GM12872 (cell line): ENCODE measurements around the gene SEC14L1.

Experiments
- CTCF ChIP-seq: IDR thresholded peaks from 3 replicates; pipeline ENCODE4 v1.5.1; 2011; ENCODE audit warnings: low read depth, mild to moderate bottlenecking, low read length, moderate library complexity; ENCODE audit not compliant: insufficient read depth

SEC14L1 gene

DNA sequence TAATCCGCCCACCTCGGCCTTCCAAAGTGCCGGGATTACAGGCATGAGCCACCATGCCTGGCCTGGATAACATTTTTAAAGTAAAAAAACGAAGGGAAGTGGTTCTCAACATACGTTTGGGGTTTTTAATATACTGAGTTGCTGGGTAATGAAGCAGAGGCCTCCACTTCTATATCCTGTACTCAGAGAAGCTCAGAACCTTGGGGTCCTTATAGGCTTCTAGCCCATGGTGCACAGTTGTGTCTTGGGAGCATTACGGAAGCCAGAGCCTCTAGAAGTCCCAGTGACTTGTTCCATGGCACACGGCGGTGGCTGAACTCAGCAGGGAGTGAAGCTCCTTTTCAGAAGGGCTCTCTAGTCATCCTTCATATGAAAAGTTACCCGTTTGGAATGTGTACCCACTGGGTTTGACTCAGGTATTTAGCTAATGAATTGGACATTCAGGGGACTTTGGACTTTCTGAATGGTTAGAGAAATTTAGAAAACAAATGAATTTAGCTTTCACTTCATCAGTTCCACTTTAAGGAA is 67.0 kb downstream of the SEC14L1 start:
- TF ChIP-seq CTCF: no peak

DNA sequence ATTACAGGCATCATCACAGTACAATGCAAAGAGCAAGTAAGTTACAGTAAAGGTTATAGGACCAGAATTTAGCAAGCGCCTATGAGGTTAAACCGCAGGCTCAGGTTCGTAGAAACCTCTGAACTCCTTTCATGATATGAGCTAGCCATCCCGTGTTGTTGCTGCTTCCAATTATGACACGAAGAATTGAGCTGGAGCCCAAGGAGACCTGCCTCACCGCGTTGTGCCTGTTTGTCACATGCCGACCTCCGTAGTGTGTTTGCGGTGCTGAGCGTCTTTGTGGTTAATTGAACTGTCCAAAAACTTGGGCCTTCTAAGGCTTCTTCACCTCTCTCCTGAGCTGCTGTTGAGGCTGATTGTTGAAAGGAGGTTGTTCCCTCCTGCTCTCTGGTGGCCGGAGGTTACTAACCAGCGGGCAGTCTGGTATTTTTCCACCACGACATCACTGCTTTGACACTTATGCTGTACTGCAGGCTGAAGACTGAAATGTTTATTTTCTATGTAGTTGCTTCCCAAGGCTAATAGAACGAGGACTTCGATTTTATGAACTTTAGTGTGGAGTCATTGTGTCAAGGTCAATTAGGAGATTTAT is 67.5 kb downstream of the SEC14L1 start:
- TF ChIP-seq CTCF: no peak

DNA sequence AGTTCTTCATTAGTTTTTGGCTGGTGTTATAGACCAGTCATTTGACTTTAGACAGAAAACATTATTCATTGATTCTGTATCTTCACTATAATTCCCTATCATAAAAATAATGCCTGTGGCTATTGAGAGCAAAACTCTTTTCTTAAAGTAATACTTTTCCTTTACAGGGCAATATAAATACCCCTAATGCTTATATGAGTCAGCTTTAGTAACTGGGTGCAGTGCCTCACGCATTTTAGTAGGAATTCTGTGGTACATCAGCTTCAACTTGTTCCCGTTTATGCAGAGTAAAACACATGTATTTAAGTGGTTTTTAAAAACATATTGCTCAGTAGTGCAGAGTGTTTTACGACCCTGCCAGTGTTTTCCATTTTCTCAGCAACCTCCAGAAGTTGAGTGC is 68.1 kb downstream of the SEC14L1 start:
- TF ChIP-seq CTCF: no peak

DNA sequence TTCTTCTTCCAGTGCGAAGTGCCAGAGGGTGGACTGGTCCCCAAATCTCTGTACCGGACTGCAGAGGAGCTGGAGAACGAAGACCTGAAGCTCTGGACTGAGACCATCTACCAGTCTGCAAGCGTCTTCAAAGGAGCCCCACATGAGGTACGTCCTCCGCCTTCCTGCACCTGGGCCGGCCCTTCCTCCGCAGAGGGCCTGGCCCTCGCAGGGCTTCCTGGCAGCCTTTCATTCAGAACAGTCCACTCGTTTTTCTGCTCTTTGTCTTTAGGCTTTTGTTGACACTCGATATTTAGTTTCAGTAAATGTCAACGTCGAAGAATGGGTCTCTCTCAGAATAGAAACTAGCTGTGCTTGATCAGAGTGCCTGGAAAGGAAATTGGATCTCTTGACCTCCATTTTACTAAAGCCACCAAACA is 68.6 kb downstream of the SEC14L1 start:
- TF ChIP-seq CTCF: no peak

- TF ChIP-seq CTCF: no peak
These were observed 69.6 kb downstream of the SEC14L1 start for GRCh38 chr17:77210331-77210730.

DNA sequence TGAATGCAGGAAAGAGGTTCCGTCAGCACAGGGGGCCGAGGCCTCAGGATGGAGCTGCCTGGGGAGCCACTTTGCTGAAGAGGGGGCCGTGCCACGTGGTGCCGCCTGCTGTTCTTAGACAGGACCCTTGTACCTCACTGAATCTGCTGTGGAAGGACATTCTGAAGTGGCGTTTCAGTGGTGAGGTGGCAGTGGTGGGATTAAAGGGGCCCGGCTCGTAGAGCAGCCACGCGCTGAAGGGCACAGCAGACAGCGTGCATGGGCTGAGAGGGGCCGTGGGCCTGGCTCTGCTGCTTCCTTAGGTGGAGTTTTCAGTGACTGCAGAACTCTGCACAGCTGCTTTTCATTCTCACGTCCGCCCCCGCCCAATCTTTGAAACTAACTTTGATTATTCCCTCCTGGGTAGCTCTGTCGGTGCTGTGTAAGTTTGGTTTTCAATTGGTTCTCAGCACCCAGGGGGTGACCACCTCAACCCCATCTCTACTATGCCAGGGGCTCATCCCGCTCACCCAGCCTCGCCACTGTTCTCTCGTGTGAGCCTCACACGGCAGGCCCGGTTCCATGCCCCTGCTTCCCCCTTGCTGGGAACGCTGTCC is 70.3 kb downstream of the SEC14L1 start:
- TF ChIP-seq CTCF: no peak

GRCh38 chr17:77211681-77212080 is 70.9 kb downstream of the SEC14L1 start:
- TF ChIP-seq CTCF: no peak
